Gastrocnemius medialis (tissue), 4 donors: ENCODE data around the gene ACVR1B. TPM values are rescaled to one million over a fixed set of nuclear protein-coding genes. Genes with fewer than 3 reads are reported as not detected.

Experiments used
- ATAC-seq, 2 donors: fragments of 150-250 bp; one replicate each; pipeline ENCODE4 v1.9.1; 2016
- DNase-seq, 2 donors: peaks; one replicate each; pipeline ENCODE4 v3.0.0-alpha.2; 2019
- H3K27ac ChIP-seq, 4 donors: fragments of 200-600 bp; sonication (generic); 1 replicate in 1 of 4; 2 replicates in 3 of 4; pipeline ENCODE4 v1.5.1; 2016 to 2018; ENCODE audit warnings: mild to moderate bottlenecking in 2 of 4, moderate library complexity in 1 of 4
- H3K27me3 ChIP-seq, 3 donors: fragments of 200-600 bp; sonication (generic) in 2 of 3; 1 replicate in 1 of 3; 2 replicates in 2 of 3; pipeline versions ENCODE4 v1.5.1 to v1.6.0; 2016 to 2019; ENCODE audit warnings: mild to moderate bottlenecking in 1 of 3, moderate library complexity in 1 of 3
- H3K36me3 ChIP-seq, 2 donors: fragments of 200-600 bp; sonication (generic) in 1 of 2; one replicate each; pipeline ENCODE4 v1.5.1; 2017 to 2018
- H3K4me1 ChIP-seq, 2 donors: fragments of 200-600 bp; sonication (generic) in 1 of 2; one replicate each; pipeline ENCODE4 v1.5.1; 2016 to 2017; ENCODE audit warnings: mild to moderate bottlenecking in 2 of 2
- H3K4me3 ChIP-seq, 4 donors: fragments of 200-600 bp; sonication (generic) in 3 of 4; 1 replicate in 1 of 4; 2 replicates in 3 of 4; pipeline ENCODE4 v1.5.1; 2016 to 2019; ENCODE audit warnings: mild to moderate bottlenecking in 2 of 4
- H3K9me3 ChIP-seq, 3 donors: fragments of 200-600 bp; sonication (generic) in 2 of 3; 1 replicate in 1 of 3; 2 replicates in 2 of 3; pipeline ENCODE4 v1.5.1; 2016 to 2019
- CTCF ChIP-seq, 5 experiments: fragments of 450-650 bp in 3 of 5; fragments of 200-600 bp in 2 of 5; sonication (generic) in 2 of 5; IDR thresholded peaks in 4 of 5; conservative IDR thresholded peaks in 1 of 5; 1 replicate in 4 of 5; 2 replicates in 1 of 5; pipeline ENCODE4 v1.5.1; 2016 to 2019; ENCODE audit warnings: antibody characterized with exemption in 5 of 5, mild to moderate bottlenecking in 3 of 5, moderate library complexity in 3 of 5
- POLR2A ChIP-seq, 2 donors: fragments of 450-650 bp; IDR thresholded peaks; one replicate each; pipeline ENCODE4 v1.6.1; 2017; ENCODE audit warnings: antibody characterized with exemption in 2 of 2, mild to moderate bottlenecking in 2 of 2, moderate library complexity in 2 of 2
- in situ Hi-C, 4 donors: fragments of 200-750 bp; cut with MboI; loops; one replicate each; pipeline versions ENCODE4 v1.15.0 to v1.8.0; 2017; ENCODE audit warnings: low sequenced_read_pairs in 4 of 4
- intact Hi-C: fragments of 100-400 bp; cut with DNase I; formaldehyde crosslinking; loops from one replicate; pipeline ENCODE4 v1.15.1; 2023; ENCODE audit warnings: low total_unique reads
- total RNA-seq, 4 donors: library from RNA; depleted of rRNA; stranded (reverse); fragments of >200 nt; gene quantifications; one replicate each; pipeline versions ENCODE4 v1.1.0 to v1.2.3, GENCODE V29; 2016

ACVR1B gene
- total RNA-seq, 4 donors from 2014 or later, result 8.7 to 15.9 (median 10.1) TPM

GRCh38 chr12:51961834-51962233 lies 10.3 kb downstream of the ACVR1B start:
- no peak overlapping the region for H3K4me3 ChIP-seq
- TF ChIP-seq POLR2A (IDR thresholded peaks at IDR 0.05) (no peak), CTCF (IDR thresholded peaks at IDR 0.05 in 4 of 5, conservative IDR thresholded peaks at IDR 0.05 in 1 of 5) (no peak)
- H3K9me3 ChIP-seq, result no peaks in the 10 kb centered on the region
- no peak overlapping the region for H3K27ac ChIP-seq
- H3K4me1 ChIP-seq, result peaks cover 25 to 28% of the 10 kb centered on the region in 2 donors
- in situ Hi-C loops, result no loop called here
- DNase-seq (no peak), ATAC-seq (no peak)
- H3K27me3 ChIP-seq, result no peaks in the 10 kb centered on the region
- no peaks in the 10 kb centered on the region for H3K36me3 ChIP-seq
- intact Hi-C loops, result no loop called here

- intact Hi-C loops (no loop called here), in situ Hi-C loops (no loop called here)
- no peaks in the 10 kb centered on the region for H3K27me3 ChIP-seq
- H3K9me3 ChIP-seq, result no peaks in the 10 kb centered on the region
- peaks cover 21 to 28% of the 10 kb centered on the region in 2 donors for H3K4me1 ChIP-seq
- H3K27ac ChIP-seq, result no peak overlapping the region
- no peak for ATAC-seq
- DNase-seq, result no peak
- TF ChIP-seq POLR2A (IDR thresholded peaks at IDR 0.05), result no peak
- TF ChIP-seq CTCF (IDR thresholded peaks at IDR 0.05 in 4 of 5, conservative IDR thresholded peaks at IDR 0.05 in 1 of 5), result no peak
- no peak overlapping the region for H3K4me3 ChIP-seq
- H3K36me3 ChIP-seq, result no peaks in the 10 kb centered on the region
Measured at GRCh38 chr12:51962737-51963136, 11.2 kb downstream of the ACVR1B start.

GRCh38 chr12:51963477-51963876 lies 12.0 kb downstream of the ACVR1B start:
- no peak for ATAC-seq
- Histone ChIP-seq H3K36me3 (no peaks in the 10 kb centered on the region), H3K4me1 (peaks cover 21 to 28% of the 10 kb centered on the region in 2 donors), H3K27ac (no peak overlapping the region), H3K4me3 (no peak overlapping the region), H3K27me3 (no peaks in the 10 kb centered on the region), H3K9me3 (no peaks in the 10 kb centered on the region)
- in situ Hi-C loops (no loop called here), intact Hi-C loops (no loop called here)
- DNase-seq, result no peak
- TF ChIP-seq POLR2A (IDR thresholded peaks at IDR 0.05) (no peak), CTCF (IDR thresholded peaks at IDR 0.05 in 4 of 5, conservative IDR thresholded peaks at IDR 0.05 in 1 of 5) (no peak)

GRCh38 chr12:51969643-51970042 lies 18.1 kb downstream of the ACVR1B start:
- Histone ChIP-seq H3K27ac (no peak overlapping the region), H3K4me3 (no peak overlapping the region), H3K36me3 (no peaks in the 10 kb centered on the region), H3K27me3 (no peaks in the 10 kb centered on the region), H3K9me3 (no peaks in the 10 kb centered on the region), H3K4me1 (peaks cover 33 to 40% of the 10 kb centered on the region in 2 donors)
- in situ Hi-C loops (loop anchor here in 3 of 4 donors (10.0 kb wide), 2 partner anchors 45 to 75 kb away; no protein-coding TSS in a partner anchor), intact Hi-C loops (no loop called here)
- DNase-seq, result no peak
- ATAC-seq, result no peak
- no peak for TF ChIP-seq CTCF (IDR thresholded peaks at IDR 0.05 in 4 of 5, conservative IDR thresholded peaks at IDR 0.05 in 1 of 5)
